GM12878 (cell line): ENCODE results near the gene MELTF. TPM values are rescaled to one million over a fixed set of nuclear protein-coding genes. Genes with fewer than 3 reads are reported as not detected.

Experiments
- ATAC-seq: fragments of 200-7000 bp; cut with Tn5 transposase; 3 replicates; pipeline ENCODE4 v1.9.1; 2020; ENCODE audit warnings: mild to moderate bottlenecking, moderate library complexity
- BruUV-seq: library from RNA; stranded (reverse); fragments of 400-500 nt; replicated peaks from 2 replicates; lab custom pipeline; 2021; lab: Mats Ljungman, UMichigan
- CTCF ChIA-PET: fragments of 300-600 bp; sonication (Branson Sonifier 250); formaldehyde crosslinking; extraction: SDS; loops from one replicate; lab custom pipeline; 2021; ENCODE audit warnings: inconsistent platforms; lab: Yijun Ruan, JAX
- POLR2A ChIA-PET: fragments of 350-600 bp; formaldehyde crosslinking; extraction: SDS; loops from one replicate; lab custom pipeline; 2021; ENCODE audit warnings: inconsistent platforms; lab: Charles Lee
- RAD21 ChIA-PET: fragments of 300-600 bp; sonication (Branson Sonifier 250); formaldehyde crosslinking; loops from one replicate; lab custom pipeline; 2023; ENCODE audit warnings: antibody characterized with exemption; ENCODE audit not compliant: unreplicated experiment; lab: Charles Lee
- SMC1A ChIA-PET: fragments of 300-600 bp; sonication (Branson Sonifier 250); formaldehyde crosslinking; loops from one replicate; lab custom pipeline; 2023; ENCODE audit not compliant: unreplicated experiment, uncharacterized antibody; lab: Charles Lee
- DNase-seq: peaks from one replicate; pipeline ENCODE4 v3.0.0-alpha.2; 2011; ENCODE audit warnings: low read depth, low spot score
- FAIRE-seq: peaks from 3 replicates; lab custom pipeline; 2011; peaks lifted over from hg19 to GRCh38; lab: Jason Lieb, UNC
- H2AFZ ChIP-seq: 2 replicates; pipeline ENCODE4 v1.6.0; 2011; ENCODE audit warnings: low read depth, low read length, control low read depth; ENCODE audit not compliant: control insufficient read depth
- H3K27ac ChIP-seq: 2 replicates; pipeline ENCODE4 v1.5.1; 2011; ENCODE audit warnings: control low read depth; ENCODE audit not compliant: control insufficient read depth, insufficient read depth
- H3K27me3 ChIP-seq, 2 experiments: replicated peaks in 1 of 2; 2 replicates each; pipeline versions ENCODE4 v1.6.0 to v1.6.1; 2011; ENCODE audit warnings: low read length in 1 of 2; ENCODE audit not compliant: control insufficient read depth in 2 of 2, insufficient read depth in 2 of 2
- H3K36me3 ChIP-seq, 2 experiments: 2 replicates each; pipeline ENCODE4 v1.5.1; 2011; ENCODE audit warnings: low read length in 1 of 2; ENCODE audit not compliant: control insufficient read depth in 2 of 2, insufficient read depth in 2 of 2
- H3K4me1 ChIP-seq: 2 replicates; pipeline ENCODE4 v1.6.1; 2011; ENCODE audit warnings: mild to moderate bottlenecking, low read length, moderate library complexity, mixed read lengths; ENCODE audit not compliant: control insufficient read depth, insufficient read depth
- H3K4me2 ChIP-seq: 2 replicates; pipeline ENCODE4 v1.6.0; 2011; ENCODE audit warnings: control low read depth; ENCODE audit not compliant: control insufficient read depth, insufficient read depth
- H3K4me3 ChIP-seq: fragments of 200-600 bp; sonication (generic); 2 replicates; pipeline ENCODE4 v1.5.1; 2016
- H3K79me2 ChIP-seq: 2 replicates; pipeline ENCODE4 v1.6.0; 2011; ENCODE audit warnings: low read length; ENCODE audit not compliant: control insufficient read depth, insufficient read depth
- H3K9ac ChIP-seq: 2 replicates; pipeline ENCODE4 v1.8.0; 2011; ENCODE audit warnings: low read length, control low read depth, mixed read lengths; ENCODE audit not compliant: control insufficient read depth, insufficient read depth
- H3K9me3 ChIP-seq: replicated peaks from 3 replicates; pipeline ENCODE4 v1.5.1; 2011; ENCODE audit warnings: mild to moderate bottlenecking, low read length; ENCODE audit not compliant: control insufficient read depth, insufficient read depth
- H4K20me1 ChIP-seq: 2 replicates; pipeline ENCODE4 v1.6.0; 2011; ENCODE audit not compliant: control insufficient read depth, insufficient read depth
- DPF2 ChIP-seq: fragments of 450-650 bp; IDR thresholded peaks from 2 replicates; pipeline ENCODE4 v1.6.1; 2017; ENCODE audit warnings: mild to moderate bottlenecking
- EGR1 ChIP-seq, 2 experiments: IDR thresholded peaks; 1 replicate in 1 of 2; 2 replicates in 1 of 2; pipeline ENCODE4 v1.6.1; 2011 to 2012; ENCODE audit warnings: low read depth in 2 of 2, low read length in 2 of 2, borderline replicate concordance in 1 of 2, mild to moderate bottlenecking in 1 of 2, moderate library complexity in 1 of 2
- ESRRA ChIP-seq: IDR thresholded peaks from 2 replicates; pipeline ENCODE4 v1.6.1; 2012; ENCODE audit warnings: mild to moderate bottlenecking, low read length, improper control_type of control experiment
- EZH2 ChIP-seq: IDR thresholded peaks from 2 replicates; pipeline ENCODE4 v1.6.1; 2012; ENCODE audit warnings: low read depth, mild to moderate bottlenecking, control low read depth, inconsistent platforms, low read length, borderline replicate concordance; ENCODE audit not compliant: control insufficient read depth
- FOXK2 ChIP-seq: fragments of 450-650 bp; IDR thresholded peaks from 2 replicates; pipeline ENCODE4 v1.6.1; 2017; ENCODE audit warnings: mild to moderate bottlenecking, moderate library complexity
- LARP7 ChIP-seq: fragments of 450-650 bp; IDR thresholded peaks from 2 replicates; pipeline ENCODE4 v1.6.1; 2017; ENCODE audit warnings: mild to moderate bottlenecking
- NBN ChIP-seq: fragments of 450-650 bp; IDR thresholded peaks from 2 replicates; pipeline ENCODE4 v1.6.1; 2016
- NR2C1 ChIP-seq: fragments of 450-650 bp; IDR thresholded peaks from 2 replicates; pipeline ENCODE4 v1.6.1; 2017; ENCODE audit warnings: antibody characterized with exemption, mild to moderate bottlenecking, moderate library complexity
- PAX8 ChIP-seq: fragments of 450-650 bp; IDR thresholded peaks from 2 replicates; pipeline ENCODE4 v1.6.1; 2017; ENCODE audit warnings: mild to moderate bottlenecking, moderate library complexity
- POLR2A ChIP-seq: IDR thresholded peaks from 2 replicates; pipeline ENCODE4 v1.6.1; 2011; ENCODE audit warnings: low read depth, mild to moderate bottlenecking, low read length
- POU2F2 ChIP-seq: IDR thresholded peaks from 3 replicates; pipeline ENCODE4 v1.6.1; 2011; ENCODE audit warnings: low read depth, mild to moderate bottlenecking, low read length, borderline replicate concordance
- TCF7 ChIP-seq: IDR thresholded peaks from 2 replicates; pipeline ENCODE4 v1.6.1; 2014; ENCODE audit warnings: antibody characterized with exemption, borderline replicate concordance
- USF2 ChIP-seq: IDR thresholded peaks from 2 replicates; pipeline ENCODE4 v1.6.1; 2011; ENCODE audit warnings: low read depth, low read length, improper control_type of control experiment, borderline replicate concordance
- YY1 ChIP-seq: IDR thresholded peaks from 2 replicates; pipeline ENCODE4 v1.6.1; 2011; ENCODE audit warnings: low read depth, mild to moderate bottlenecking, low read length
- ZBTB4 ChIP-seq: fragments of 450-650 bp; formaldehyde crosslinking; IDR thresholded peaks from 2 replicates; pipeline ENCODE4 v1.4.0; 2022; ENCODE audit warnings: mild to moderate bottlenecking, moderate library complexity
- ZNF207 ChIP-seq: fragments of 450-650 bp; IDR thresholded peaks from 2 replicates; pipeline ENCODE4 v1.6.1; 2014; ENCODE audit warnings: antibody characterized with exemption, mild to moderate bottlenecking, borderline replicate concordance
- ZSCAN29 ChIP-seq: fragments of 450-650 bp; IDR thresholded peaks from 2 replicates; pipeline ENCODE4 v1.6.1; 2017; ENCODE audit warnings: mild to moderate bottlenecking, moderate library complexity
- ZZZ3 ChIP-seq: IDR thresholded peaks from 2 replicates; pipeline ENCODE4 v1.6.1; 2011; ENCODE audit warnings: low read depth; ENCODE audit not compliant: control insufficient read depth, insufficient read length
- WGBS: methylation state at CpG from one replicate; pipeline ENCODE4 v1.1.6; 2016; ENCODE audit warnings: low lambda C conversion rate; ENCODE audit not compliant: insufficient replicate concordance, insufficient coverage; ENCODE audit errors: missing lambda C conversion rate; 5-methylcytosine and 5-hydroxymethylcytosine counted together
- in situ Hi-C: fragments of 300-500 bp; cut with MboI; formaldehyde crosslinking; loops from 9 replicates; pipeline ENCODE4 v1.14.3; 2018; ENCODE audit warnings: mixed read lengths
- intact Hi-C: fragments of 100-400 bp; cut with micrococcal nuclease; formaldehyde crosslinking; loops from one replicate; pipeline ENCODE4 v1.14.2; 2022; ENCODE audit not compliant: unreplicated experiment
- polyA plus RNA-seq, 11 experiments: library from polyadenylated mRNA; depleted of rRNA in 4 of 11; unstranded in 6 of 11; stranded (reverse) in 5 of 11; fragments of >200 nt; fragmentation: Nextera tagmentation in 4 of 11; fragmentation: Illumina TruSeq in 1 of 11; extraction: Ambion mirVana in 4 of 11; extraction: Trizol in 1 of 11; gene quantifications; 1 replicate in 1 of 11; 2 replicates in 10 of 11; pipeline versions ENCODE4 v1.2.1 to v1.2.3, GENCODE V29; 2011 to 2016; ENCODE audit warnings: inconsistent platforms in 2 of 11, missing spikeins in 2 of 11, low read depth in 1 of 11
- total RNA-seq, 4 experiments: library from RNA; depleted of rRNA in 3 of 4; stranded (reverse); fragments of >200 nt in 3 of 4; fragmentation: Illumina TruSeq in 1 of 4; extraction: Trizol in 1 of 4; gene quantifications; 2 replicates each; pipeline versions ENCODE4 v1.2.1 to v1.2.3, GENCODE V29; 2013 to 2021

MELTF gene
- total and polyA plus RNA-seq, 10 of the 15 experiments (the other 5 are each of a cell fraction or from before 2014, with no cell fraction given) = 0.55 to 49.1 (median 11.1) TPM

- TF ChIP-seq YY1 (0 out of 2 replicates have a peak, but pooled peaks have one; percentile 17), POLR2A (peak; percentile 49), ZBTB4 (CRISPR knock-in tag) (0 out of 2 replicates have a peak, but pooled peaks have one; percentile 25)
Observed at GRCh38 chr3:196969134-196969659, 60.4 kb downstream of the MELTF start (continued).

GRCh38 chr3:196968233-196969133 lies 61.1 kb downstream of the MELTF start, which contains the start of gene PIGZ:
Gene PIGZ, minus strand, starts transcription at chr3:196968833. Its CDS starts 16,802 bp downstream, at chr3:196952031.
- peak within 1 kb of the TSS; percentile 90 for H3K4me3 ChIP-seq
- no peaks in the 10 kb centered on the region for H3K36me3 ChIP-seq
- ChIA-PET POLR2A (no interaction called here), SMC1A (interaction anchor here (1.0 to 2.1 kb wide), 2 partner anchors 131 to 133 kb away, joined by 3 to 8 read pairs; no protein-coding TSS in a partner anchor), RAD21 (interaction anchor here (1.6 to 3.9 kb wide), 2 partner anchors 26 to 132 kb away, joined by 5 to 30 read pairs; partner anchors contain the start of gene NCBP2), CTCF (interaction anchor here (0.5 to 4.7 kb wide), 4 partner anchors 28 to 335 kb away, joined by 3 to 68 read pairs (median 4); partner anchors contain the start of gene MELTF)
- peak within 1 kb of the TSS; percentile 33; the same call in 1 of the 2 replicates for H3K27ac ChIP-seq
- H3K79me2 ChIP-seq = no peaks in the 10 kb centered on the region
- peak within 1 kb of the TSS; percentile 96 for H3K4me2 ChIP-seq
- intact Hi-C loops (loop anchor here (1.0 to 2.0 kb wide), 3 partner anchors 26 to 359 kb away; partner anchors contain the start of gene NCBP2), in situ Hi-C loops (no loop called here)
- BruUV-seq = no TSS peak
- peak within 1 kb of the TSS; percentile 69 for H3K9ac ChIP-seq
- H4K20me1 ChIP-seq = no peaks in the 10 kb centered on the region
- peaks cover 14% of the 10 kb centered on the region; the same call in 1 of the 3 replicates for H3K9me3 ChIP-seq
- WGBS = 1% methylated on average over 48 of the region's 98 CpGs
- no peak for DNase-seq
- H3K4me1 ChIP-seq = peaks cover 3% of the 10 kb centered on the region
- no peak for FAIRE-seq
- no peaks in the 10 kb centered on the region; a peak in 1 of 4 replicates for H3K27me3 ChIP-seq
- peak; percentile 80 for ATAC-seq
- peak within 1 kb of the TSS; percentile 81 for H2AFZ ChIP-seq
- TF ChIP-seq TCF7 (no peak), EZH2 (no peak), ZNF207 (peak; percentile 30; the same call in 1 of the 2 replicates), NBN (peak; percentile 22; the same call in 1 of the 2 replicates), EGR1 (IDR thresholded peaks at IDR 0.05; ENCODE audit: borderline replicate concordance in 1 of 2, low read depth in 2 of 2, low read length in 2 of 2) (peak in 1 of 2 experiments; percentile 34; a peak in 1 of 3 replicates), ESRRA (no peak), LARP7 (peak; percentile 46), FOXK2 (no peak), USF2 (no peak), ZSCAN29 (no peak), POU2F2 (no peak), DPF2 (peak; percentile 63; the same call in 1 of the 2 replicates), PAX8 (no peak), ZZZ3 (no peak), NR2C1 (no peak)
